ENCODE results near the gene CA9. TPM values are rescaled to one million over a fixed set of nuclear protein-coding genes. Genes with fewer than 3 reads are reported as not detected.

The CA9 gene
- total RNA-seq, 1 experiment from 2014 or later, result 8.5 TPM

- no peak for TF ChIP-seq CBX3 (IDR thresholded peaks at IDR 0.05; ENCODE audit: low read depth)
- TF ChIP-seq FOSL1 (IDR thresholded peaks at IDR 0.05; ENCODE audit: low read depth), result no peak
Measured at GRCh38 chr9:35679766-35680330, 6.1 kb downstream of the CA9 start (continued).

DNA sequence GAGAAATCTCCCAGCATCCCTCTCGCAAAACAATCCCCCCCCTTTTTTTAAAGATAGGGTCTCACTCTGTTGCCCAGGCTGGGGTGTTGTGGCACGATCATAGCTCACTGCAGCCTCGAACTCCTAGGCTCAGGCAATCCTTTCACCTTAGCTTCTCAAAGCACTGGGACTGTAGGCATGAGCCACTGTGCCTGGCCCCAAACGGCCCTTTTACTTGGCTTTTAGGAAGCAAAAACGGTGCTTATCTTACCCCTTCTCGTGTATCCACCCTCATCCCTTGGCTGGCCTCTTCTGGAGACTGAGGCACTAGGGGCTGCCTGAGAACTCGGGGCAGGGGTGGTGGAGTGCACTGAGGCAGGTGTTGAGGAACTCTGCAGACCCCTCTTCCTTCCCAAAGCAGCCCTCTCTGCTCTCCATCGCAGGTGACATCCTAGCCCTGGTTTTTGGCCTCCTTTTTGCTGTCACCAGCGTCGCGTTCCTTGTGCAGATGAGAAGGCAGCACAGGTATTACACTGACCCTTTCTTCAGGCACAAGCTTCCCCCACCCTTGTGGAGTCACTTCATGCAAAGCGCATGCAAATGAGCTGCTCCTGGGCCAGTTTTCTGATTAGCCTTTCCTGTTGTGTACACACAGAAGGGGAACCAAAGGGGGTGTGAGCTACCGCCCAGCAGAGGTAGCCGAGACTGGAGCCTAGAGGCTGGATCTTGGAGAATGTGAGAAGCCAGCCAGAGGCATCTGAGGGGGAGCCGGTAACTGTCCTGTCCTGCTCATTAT is 6.8 kb downstream of the CA9 start:
- POLR2A ChIA-PET, result interaction anchor here (2.3 kb wide), 1 partner anchor 9 kb away, joined by 15 read pairs; the partner anchor contains the start of gene TPM2
- TF ChIP-seq RAD21 (IDR thresholded peaks at IDR 0.05; ENCODE audit: low read depth) (no peak), SP1 (IDR thresholded peaks at IDR 0.05; ENCODE audit: low read depth) (no peak), EZH2 (IDR thresholded peaks at IDR 0.05) (no peak), SRF (IDR thresholded peaks at IDR 0.05; ENCODE audit: low read depth) (no peak), CTCF (IDR thresholded peaks at IDR 0.05 in 2 of 3, conservative IDR thresholded peaks at IDR 0.05 in 1 of 3; ENCODE audit: borderline replicate concordance in 1 of 3, insufficient read depth in 1 of 3, low read depth in 2 of 3, low read length in 2 of 3) (no peak), ZFX (IDR thresholded peaks at IDR 0.05) (no peak), CEBPB (IDR thresholded peaks at IDR 0.05; ENCODE audit: low read depth) (no peak), ZBTB33 (IDR thresholded peaks at IDR 0.05; ENCODE audit: extremely low read depth, insufficient replicate concordance, low read length) (no peak), JUND (IDR thresholded peaks at IDR 0.05) (no peak), CBX3 (IDR thresholded peaks at IDR 0.05; ENCODE audit: low read depth) (no peak), SIN3A (IDR thresholded peaks at IDR 0.05; ENCODE audit: low read depth) (no peak), EZH2phosphoT487 (IDR thresholded peaks at IDR 0.05; ENCODE audit: borderline replicate concordance) (no peak)
- TF ChIP-seq, protein P1, sequence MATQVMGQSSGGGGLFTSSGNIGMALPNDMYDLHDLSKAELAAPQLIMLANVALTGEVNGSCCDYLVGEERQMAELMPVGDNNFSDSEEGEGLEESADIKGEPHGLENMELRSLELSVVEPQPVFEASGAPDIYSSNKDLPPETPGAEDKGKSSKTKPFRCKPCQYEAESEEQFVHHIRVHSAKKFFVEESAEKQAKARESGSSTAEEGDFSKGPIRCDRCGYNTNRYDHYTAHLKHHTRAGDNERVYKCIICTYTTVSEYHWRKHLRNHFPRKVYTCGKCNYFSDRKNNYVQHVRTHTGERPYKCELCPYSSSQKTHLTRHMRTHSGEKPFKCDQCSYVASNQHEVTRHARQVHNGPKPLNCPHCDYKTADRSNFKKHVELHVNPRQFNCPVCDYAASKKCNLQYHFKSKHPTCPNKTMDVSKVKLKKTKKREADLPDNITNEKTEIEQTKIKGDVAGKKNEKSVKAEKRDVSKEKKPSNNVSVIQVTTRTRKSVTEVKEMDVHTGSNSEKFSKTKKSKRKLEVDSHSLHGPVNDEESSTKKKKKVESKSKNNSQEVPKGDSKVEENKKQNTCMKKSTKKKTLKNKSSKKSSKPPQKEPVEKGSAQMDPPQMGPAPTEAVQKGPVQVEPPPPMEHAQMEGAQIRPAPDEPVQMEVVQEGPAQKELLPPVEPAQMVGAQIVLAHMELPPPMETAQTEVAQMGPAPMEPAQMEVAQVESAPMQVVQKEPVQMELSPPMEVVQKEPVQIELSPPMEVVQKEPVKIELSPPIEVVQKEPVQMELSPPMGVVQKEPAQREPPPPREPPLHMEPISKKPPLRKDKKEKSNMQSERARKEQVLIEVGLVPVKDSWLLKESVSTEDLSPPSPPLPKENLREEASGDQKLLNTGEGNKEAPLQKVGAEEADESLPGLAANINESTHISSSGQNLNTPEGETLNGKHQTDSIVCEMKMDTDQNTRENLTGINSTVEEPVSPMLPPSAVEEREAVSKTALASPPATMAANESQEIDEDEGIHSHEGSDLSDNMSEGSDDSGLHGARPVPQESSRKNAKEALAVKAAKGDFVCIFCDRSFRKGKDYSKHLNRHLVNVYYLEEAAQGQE (IDR thresholded peaks at IDR 0.05; ENCODE audit: low read depth), result no peak
- TF ChIP-seq, protein P2, sequence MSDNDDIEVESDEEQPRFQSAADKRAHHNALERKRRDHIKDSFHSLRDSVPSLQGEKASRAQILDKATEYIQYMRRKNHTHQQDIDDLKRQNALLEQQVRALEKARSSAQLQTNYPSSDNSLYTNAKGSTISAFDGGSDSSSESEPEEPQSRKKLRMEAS (IDR thresholded peaks at IDR 0.05), result no peak
- H3K4me3 ChIP-seq (replicated peaks in 1 of 2; ENCODE audit: low read depth in 1 of 2, low read length in 2 of 2), result no peak overlapping the region
- no peaks in the 10 kb centered on the region for H4K20me1 ChIP-seq (ENCODE audit: insufficient read depth)
- no peaks in the 10 kb centered on the region for H3K27me3 ChIP-seq (ENCODE audit: insufficient read depth, low read length)
- no peak overlapping the region for H3K27ac ChIP-seq (ENCODE audit: low read depth, low read length)
- no peaks in the 10 kb centered on the region for H3K9me2 ChIP-seq (ENCODE audit: insufficient read depth)
- H3K4me2 ChIP-seq (ENCODE audit: low read length), result no peak overlapping the region
- RAD21 ChIA-PET (ENCODE audit: low non-redundant PET in 1 of 2, low total read pairs in 2 of 2, uncharacterized antibody in 2 of 2, unreplicated experiment in 2 of 2), result no interaction called here
- no peaks in the 10 kb centered on the region for H3K4me1 ChIP-seq (ENCODE audit: control insufficient read depth in 1 of 2, insufficient read depth in 2 of 2, low read length in 2 of 2)
- peaks cover 4% of the 10 kb centered on the region; the same call in 1 of the 2 replicates for H3K79me2 ChIP-seq (ENCODE audit: insufficient read depth, low read length)
- no peak overlapping the region for H2AFZ ChIP-seq (ENCODE audit: low read depth, low read length, poor library complexity, severe bottlenecking)
- H3K9me3 ChIP-seq (ENCODE audit: control insufficient read depth in 1 of 2, insufficient read depth in 1 of 2, low read depth in 1 of 2, low read length in 2 of 2), result no peaks in the 10 kb centered on the region
- CTCF ChIA-PET, result interaction anchor here (1.4 kb wide), 1 partner anchor 16 kb away, joined by 4 read pairs; no protein-coding TSS in a partner anchor
- peak; percentile 28 for ATAC-seq
- peaks cover 28 to 37% of the 10 kb centered on the region in 2 experiments; a peak in 3 of 4 replicates for H3K36me3 ChIP-seq (ENCODE audit: control insufficient read depth in 1 of 2, insufficient read depth in 2 of 2, low read length in 2 of 2)
- no peak for DNase-seq (ENCODE audit: low read depth, low spot score)
- no peak overlapping the region for H3K9ac ChIP-seq (ENCODE audit: low read length)
- BruUV-seq (replicated peaks), result no TSS peak
- intact Hi-C loops (cut with micrococcal nuclease), result no loop called here

Data from HCT116 (cell line).